ENCODE measurements around the gene SLC7A14.

Gene SLC7A14

DNA sequence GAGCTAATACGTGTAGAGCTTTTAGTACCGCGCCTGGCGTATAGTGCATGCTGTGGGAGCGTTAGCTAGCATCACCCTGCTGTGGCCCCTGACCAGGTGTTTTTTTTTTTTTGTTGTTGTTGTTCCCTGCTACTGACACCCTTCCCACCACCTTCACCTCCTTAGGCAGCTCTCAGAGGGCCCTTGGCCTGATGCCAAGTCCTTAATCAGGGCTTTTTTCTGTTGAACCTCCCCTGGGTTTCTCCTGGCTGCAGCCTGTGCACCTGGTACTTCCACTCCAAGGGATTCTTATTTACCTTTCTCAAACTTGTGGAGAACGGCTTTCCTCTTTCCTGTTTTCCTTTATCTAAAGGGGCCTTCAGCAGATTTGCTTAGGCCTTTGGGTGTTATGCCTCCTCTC is 53.3 kb downstream of the SLC7A14 start:
- DNase-seq = no peak

- no peak for DNase-seq
Observed at GRCh38 chr3:170531657-170532335, 54.1 kb downstream of the SLC7A14 start.

GRCh38 chr3:170531054-170531453 is 54.8 kb downstream of the SLC7A14 start:
- no peak for DNase-seq

GRCh38 chr3:170529912-170530311 is 56.0 kb downstream of the SLC7A14 start:
- DNase-seq = no peak

GRCh38 chr3:170529346-170529745 is 56.5 kb downstream of the SLC7A14 start:
- DNase-seq = no peak

DNA sequence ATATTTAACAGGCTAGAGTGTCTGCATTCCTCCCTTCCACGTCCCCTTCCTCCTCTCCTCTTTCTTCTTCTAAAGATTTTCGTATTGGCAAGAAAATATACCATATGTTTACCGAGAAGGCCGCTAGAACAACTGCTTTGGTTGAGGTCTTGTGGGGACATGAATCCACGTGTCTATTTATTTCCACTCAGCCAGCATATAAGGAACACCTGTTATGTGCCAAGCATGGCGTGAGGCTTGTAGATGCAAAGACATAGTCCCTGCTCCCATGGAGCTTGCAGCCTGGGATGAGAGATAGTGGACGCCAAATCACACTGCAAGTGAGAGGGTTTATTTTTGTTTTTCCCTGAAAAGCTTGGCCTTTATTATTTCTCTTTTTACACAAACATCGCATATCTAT is 57.1 kb downstream of the SLC7A14 start:
- DNase-seq = no peak

DNA sequence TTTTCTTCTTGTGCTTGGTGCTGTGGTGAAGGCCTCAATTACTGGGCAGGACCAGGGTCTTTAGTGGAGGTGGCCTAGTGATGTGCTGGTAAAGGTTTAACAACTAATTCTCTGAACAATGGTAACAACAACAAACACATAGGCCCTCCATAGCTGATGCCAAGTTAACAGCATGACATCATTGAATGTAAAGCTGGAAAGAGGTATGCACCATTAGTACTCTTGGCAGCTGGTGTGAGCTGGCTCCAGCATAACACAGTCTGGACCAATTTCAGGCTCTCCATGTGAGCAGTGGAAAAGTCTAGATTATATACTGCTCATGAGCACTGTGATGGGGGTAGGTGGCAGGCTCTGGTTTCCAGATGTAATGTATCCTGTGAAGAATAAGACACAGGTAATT is 61.8 kb downstream of the SLC7A14 start:
- no peak for DNase-seq

DNA sequence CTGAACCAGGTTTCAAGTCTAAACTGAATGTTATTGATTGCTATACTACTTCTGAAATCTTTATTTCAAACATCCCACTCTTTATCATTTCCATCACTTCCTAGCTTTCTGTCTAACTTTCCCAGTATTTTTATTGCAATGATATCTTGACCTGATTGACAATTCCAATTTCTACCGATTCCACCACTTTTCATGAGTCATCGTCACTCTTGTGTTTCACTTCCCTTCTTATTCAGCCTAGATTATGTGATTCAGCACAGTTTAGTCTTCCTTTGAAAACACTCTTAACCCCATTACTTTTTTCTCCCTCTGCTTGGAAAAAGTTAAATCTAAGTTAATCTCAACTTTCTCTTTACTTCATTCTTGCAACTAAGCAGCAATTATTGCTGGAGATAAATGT is 62.6 kb downstream of the SLC7A14 start:
- no peak for DNase-seq

- DNase-seq = no peak
Observed at GRCh38 chr3:170522201-170522600, 63.7 kb downstream of the SLC7A14 start.

DNA sequence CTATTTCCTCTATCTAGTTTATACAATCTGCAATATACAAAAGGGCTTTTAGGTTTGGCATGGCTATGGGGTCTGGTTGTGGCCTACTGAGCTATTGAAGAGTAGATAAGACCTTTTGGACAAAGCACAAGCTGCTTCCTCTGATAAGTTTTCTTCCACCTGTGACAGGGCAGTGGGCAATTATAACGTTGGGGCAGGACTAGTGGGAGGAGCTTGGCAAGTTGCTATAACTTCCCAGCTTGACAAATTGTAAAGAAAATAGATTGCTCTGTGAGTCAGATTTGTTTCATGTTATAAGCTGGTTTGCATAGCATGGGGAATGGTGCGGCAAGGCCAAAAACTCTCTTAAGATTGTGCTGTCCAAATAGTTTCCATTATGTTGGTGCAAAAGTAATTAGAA is 64.9 kb downstream of the SLC7A14 start:
- DNase-seq = no peak

DNA sequence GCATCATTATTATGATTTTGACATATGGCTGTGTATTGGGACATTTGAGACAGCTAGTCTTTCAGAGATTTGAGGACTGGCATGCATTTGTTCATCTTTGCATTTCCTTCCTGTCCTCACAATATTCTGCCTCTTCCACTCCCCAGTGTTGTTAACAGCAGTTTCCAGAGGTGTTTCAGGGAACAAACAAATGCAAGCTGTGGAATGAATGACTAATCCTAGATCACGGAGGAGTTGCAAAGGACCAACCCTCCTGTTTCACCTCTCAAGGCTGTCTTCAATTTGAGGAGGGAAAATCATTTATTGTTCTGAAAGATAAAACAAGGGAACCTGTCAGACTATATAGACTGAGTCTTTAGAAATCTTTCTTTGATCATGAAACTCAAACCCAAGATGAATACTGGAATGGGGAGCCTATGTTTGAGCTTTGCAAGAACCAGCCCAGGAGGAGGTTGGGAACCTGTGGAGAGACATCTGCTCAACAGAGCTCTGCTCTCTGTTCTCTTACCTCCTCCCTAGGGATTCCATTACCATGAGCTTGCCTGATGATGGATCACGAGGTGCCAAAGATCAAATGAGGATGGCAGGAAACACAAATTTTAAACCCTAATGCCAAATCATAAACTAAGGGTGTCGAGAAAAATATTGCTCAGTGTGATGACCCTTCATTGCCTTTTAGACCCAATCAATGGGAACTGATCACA is 68.5 kb downstream of the SLC7A14 start:
- no peak for DNase-seq

DNA sequence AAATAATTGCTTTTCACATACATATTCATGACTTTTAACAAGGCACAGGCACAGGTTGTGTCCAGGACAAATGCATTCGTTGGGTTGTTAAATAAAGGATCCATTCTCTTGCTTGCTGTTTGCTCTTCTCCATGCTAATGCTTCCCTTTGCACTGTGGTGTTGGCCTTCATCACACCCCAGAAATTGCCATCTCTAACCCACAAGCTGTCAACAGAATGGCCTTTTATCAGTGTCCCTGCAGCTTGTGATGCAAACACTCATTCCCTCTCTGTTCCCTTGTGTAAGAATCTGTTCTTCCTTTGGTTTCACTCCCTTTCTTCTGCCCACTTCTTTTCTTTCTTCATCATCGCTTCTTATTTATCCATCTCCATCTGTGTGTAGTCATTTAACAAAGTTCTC is 72.2 kb downstream of the SLC7A14 start:
- no peak for DNase-seq

DNA sequence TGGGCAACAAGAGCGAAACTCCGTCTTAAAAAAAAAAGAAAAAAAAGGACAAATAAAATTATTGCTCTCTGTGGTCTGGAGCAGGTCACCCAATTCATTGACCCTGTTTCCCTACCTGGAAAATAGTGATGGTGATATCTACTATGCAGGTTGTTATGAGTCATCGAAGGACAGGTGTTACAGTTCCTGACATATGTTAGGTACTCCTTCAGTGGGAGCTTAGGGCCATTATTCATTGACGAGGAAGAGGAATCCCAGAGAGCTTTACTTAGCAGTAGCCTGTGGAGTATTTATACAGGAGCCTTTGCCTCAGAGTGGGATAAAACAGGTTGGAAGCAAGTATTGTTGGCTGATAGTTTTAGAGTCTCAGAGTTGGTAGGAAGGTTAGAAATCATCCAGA is 74.5 kb downstream of the SLC7A14 start:
- no peak for DNase-seq

- no peak for DNase-seq
Observed at GRCh38 chr3:170508839-170509238, 77.0 kb downstream of the SLC7A14 start.

- DNase-seq = no peak
Observed at GRCh38 chr3:170508291-170508690, 77.6 kb downstream of the SLC7A14 start.

- DNase-seq = no peak
Observed at GRCh38 chr3:170507063-170507462, 78.8 kb downstream of the SLC7A14 start.

- no peak for DNase-seq
Observed at GRCh38 chr3:170506556-170506955, 79.3 kb downstream of the SLC7A14 start.

- no peak for DNase-seq
Observed at GRCh38 chr3:170502297-170502696, 83.6 kb downstream of the SLC7A14 start.

DNA sequence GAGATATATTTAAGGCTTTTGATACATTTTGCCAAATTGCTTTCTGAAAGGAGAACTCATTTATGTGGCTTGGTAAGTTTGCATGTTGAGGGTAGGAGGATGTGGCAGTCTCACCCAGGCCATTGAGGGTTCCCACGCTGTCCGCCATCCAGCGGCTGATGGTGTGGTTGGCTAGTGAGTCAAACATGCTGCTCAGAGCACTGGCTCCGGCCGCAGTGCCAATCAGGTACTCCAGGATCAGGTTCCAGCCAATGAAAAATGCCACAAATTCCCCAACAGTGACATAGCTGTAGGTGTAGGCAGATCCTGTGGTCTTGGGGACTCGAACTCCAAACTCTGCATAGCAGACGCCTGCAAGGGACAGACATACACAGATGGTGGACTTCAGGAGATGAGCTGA is 84.9 kb downstream of the SLC7A14 start:
- DNase-seq = no peak

- DNase-seq = no peak
Observed at GRCh38 chr3:170500462-170500861, 85.4 kb downstream of the SLC7A14 start.

DNA sequence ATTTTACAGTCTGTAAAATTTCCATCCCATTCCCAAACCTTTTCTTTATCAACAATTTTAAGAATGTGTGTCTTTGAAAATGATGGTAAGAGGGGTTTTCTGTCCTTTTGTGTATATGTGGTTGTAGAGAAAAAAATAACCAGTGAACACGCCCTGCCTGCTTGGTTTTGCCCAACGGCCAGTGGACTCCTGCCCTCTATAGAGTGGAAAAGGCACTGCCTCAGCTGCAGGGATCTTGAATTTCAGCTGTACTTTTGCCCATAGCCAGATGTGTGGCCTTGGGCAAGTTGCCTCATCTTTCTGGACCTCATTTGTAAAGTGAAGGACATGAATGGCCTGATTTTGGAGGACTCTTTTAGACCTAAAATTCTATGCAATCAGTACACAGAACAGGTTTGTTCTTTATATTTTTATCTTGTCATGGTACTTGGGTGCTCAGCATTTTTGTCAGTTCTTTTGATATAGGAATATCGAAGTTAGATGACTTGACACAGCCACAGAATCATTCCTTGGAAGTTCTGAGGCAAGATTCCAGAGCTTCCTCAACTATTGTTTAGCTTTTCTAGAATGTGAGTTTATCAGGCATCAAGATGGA is 86.2 kb downstream of the SLC7A14 start:
- DNase-seq = no peak

GRCh38 chr3:170497207-170498095 is 88.4 kb downstream of the SLC7A14 start:
- DNase-seq = no peak

- DNase-seq = no peak
Observed at GRCh38 chr3:170496868-170497140, 89.1 kb downstream of the SLC7A14 start.

All from activated CD8-positive, alpha-beta memory T cell treated with anti-CD3 and anti-CD28 coated beads, Interleukin-2, amount 50 U/mL, for 4 hours (primary cell).